NCI-H2171 (cell line): ENCODE results near the gene OR4A16.

Experiments
- DNase-seq: peaks from one replicate; lab custom pipeline; 2025; lab: John Stamatoyannopoulos, UW

Gene OR4A16

GRCh38 chr11:55342901-55343300 is at the start of gene OR4A16:
TSS of gene OR4A16 (plus strand) at chr11:55343201. CDS start at chr11:55343201, 0 bp downstream.
- DNase-seq: no peak

GRCh38 chr11:55324500-55324899 is 18.5 kb upstream of the OR4A16 start:
- DNase-seq: no peak

GRCh38 chr11:55345306-55345705 is 2.3 kb downstream of the OR4A16 start:
- no peak for DNase-seq

DNA sequence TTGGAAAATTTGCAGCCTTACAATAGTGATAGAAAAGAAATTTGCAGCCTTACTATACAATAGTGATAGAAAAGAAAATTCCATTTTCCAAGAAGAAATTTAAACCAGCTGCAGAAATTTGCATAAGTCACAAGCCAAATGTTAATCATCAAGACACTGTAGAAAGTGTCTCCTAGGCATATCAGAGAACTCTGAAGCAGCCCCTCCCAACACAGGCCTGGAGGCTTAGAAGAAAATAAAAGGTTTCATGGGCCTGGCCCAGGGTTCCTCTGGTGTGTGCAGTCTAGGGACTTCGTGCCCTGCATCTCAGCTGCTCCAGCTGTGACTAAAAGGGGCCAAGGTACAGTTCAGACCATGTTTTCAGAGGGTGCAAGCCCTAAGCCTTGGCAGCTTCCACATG is 6.0 kb downstream of the OR4A16 start:
- DNase-seq: no peak

DNA sequence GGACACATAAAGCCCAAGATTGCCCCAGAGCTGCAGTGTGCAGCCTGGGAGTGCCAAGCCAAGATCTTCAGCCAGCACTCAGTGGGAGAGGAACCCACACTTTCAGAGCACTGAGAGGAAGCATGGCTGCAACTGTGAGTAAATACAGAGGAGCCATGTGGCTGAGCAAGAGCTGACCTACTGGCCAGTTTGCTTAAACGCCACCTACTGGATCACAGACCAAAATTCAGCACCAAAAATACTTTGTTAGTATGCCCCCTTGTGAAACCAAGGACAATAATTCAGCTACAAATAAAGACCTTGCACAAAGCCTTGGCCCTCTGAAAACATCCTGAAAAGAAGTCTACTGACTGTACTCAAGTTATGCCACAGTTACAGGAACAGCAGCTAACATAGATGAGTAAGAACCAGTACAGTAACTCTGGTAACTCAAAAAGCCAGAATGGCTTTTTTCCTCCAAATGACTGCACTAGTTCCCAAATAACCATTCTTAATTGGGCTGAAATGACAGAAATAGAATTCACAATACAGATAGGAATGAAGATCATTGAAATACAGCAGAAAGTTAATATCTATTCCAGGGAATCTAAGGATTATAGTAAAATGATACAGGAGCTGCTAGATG is 14.7 kb downstream of the OR4A16 start:
- no peak for DNase-seq

DNA sequence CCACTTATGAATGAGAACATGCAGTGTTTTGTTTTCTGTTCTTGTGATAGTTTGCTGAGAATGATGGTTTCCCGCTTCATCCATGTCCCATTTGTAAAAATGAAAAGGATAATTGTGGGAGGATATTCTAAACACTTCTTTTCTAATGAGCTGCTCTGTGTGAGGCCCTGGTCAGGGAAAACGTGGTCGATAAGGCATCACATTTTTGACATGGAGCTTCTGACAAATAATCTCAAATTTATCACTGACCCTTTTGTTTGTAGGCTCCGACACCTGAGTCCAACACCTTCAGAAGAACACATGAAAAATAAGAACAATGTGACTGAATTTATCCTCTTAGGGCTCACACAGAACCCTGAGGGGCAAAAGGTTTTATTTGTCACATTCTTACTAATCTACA is 24.7 kb downstream of the OR4A16 start, which contains the start of gene OR4A15:
Gene OR4A15 (plus strand): TSS at position 301 of the 400 bp plus-strand sequence. CDS start 0 bp downstream, at position 301.
- DNase-seq: no peak
